ENCODE data around the gene KPNA3.

- TF ChIP-seq CTCF (IDR thresholded peaks at IDR 0.05) (no peak), EP300 (IDR thresholded peaks at IDR 0.05; ENCODE audit: low read depth) (no peak)
Observed at GRCh38 chr13:49830721-49831120, 38.2 kb upstream of the KPNA3 start.
